Bronchial epithelial cell (primary cell): ENCODE measurements around the gene PIP4P1. TPM values are rescaled to one million over a fixed set of nuclear protein-coding genes. Genes with fewer than 3 reads are reported as not detected.
"Not testable (repeated sequence)": the region's sequence is repeated elsewhere in the genome, so short reads cannot be mapped to it uniquely, and the experiment has no call there.

Source experiments
- DNase-seq: peaks from one replicate; pipeline ENCODE4 v3.0.0-alpha.2; 2010; ENCODE audit warnings: low read depth
- FAIRE-seq: peaks from 2 replicates; lab custom pipeline; 2011; peaks lifted over from hg19 to GRCh38; lab: Jason Lieb, UNC
- H3K27me3 ChIP-seq: 2 replicates; pipeline ENCODE4 v1.5.1; 2011; ENCODE audit warnings: low read length; ENCODE audit not compliant: control insufficient read depth, insufficient read depth
- H3K36me3 ChIP-seq: 2 replicates; pipeline ENCODE4 v1.5.1; 2011; ENCODE audit warnings: low read length; ENCODE audit not compliant: control insufficient read depth, insufficient read depth
- H3K4me3 ChIP-seq: 2 replicates; pipeline ENCODE4 v1.5.1; 2011; ENCODE audit warnings: mild to moderate bottlenecking, low read depth, low read length, control low read depth
- total RNA-seq: library from RNA; depleted of rRNA; stranded (reverse); fragments of >200 nt; gene quantifications from 2 replicates; pipeline ENCODE4 v1.2.1, GENCODE V29; 2014
- TF ChIP-seq, protein P1 (sequence below): IDR thresholded peaks from 2 replicates; pipeline ENCODE4 v1.5.1; 2011; ENCODE audit warnings: mild to moderate bottlenecking, moderate library complexity, low read length, control low read depth, inconsistent platforms; ENCODE audit not compliant: insufficient read depth, severe bottlenecking

The PIP4P1 gene
- total RNA-seq, 1 donor from 2014 or later: 24.7 TPM

- TF ChIP-seq, protein P1, sequence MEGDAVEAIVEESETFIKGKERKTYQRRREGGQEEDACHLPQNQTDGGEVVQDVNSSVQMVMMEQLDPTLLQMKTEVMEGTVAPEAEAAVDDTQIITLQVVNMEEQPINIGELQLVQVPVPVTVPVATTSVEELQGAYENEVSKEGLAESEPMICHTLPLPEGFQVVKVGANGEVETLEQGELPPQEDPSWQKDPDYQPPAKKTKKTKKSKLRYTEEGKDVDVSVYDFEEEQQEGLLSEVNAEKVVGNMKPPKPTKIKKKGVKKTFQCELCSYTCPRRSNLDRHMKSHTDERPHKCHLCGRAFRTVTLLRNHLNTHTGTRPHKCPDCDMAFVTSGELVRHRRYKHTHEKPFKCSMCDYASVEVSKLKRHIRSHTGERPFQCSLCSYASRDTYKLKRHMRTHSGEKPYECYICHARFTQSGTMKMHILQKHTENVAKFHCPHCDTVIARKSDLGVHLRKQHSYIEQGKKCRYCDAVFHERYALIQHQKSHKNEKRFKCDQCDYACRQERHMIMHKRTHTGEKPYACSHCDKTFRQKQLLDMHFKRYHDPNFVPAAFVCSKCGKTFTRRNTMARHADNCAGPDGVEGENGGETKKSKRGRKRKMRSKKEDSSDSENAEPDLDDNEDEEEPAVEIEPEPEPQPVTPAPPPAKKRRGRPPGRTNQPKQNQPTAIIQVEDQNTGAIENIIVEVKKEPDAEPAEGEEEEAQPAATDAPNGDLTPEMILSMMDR: no peak
- DNase-seq (no peak), FAIRE-seq (no peak)
These were observed 14.3 kb downstream of the PIP4P1 start for GRCh38 chr14:20446889-20447288.

GRCh38 chr14:20443650-20444049 is 17.6 kb downstream of the PIP4P1 start:
- H3K4me3 ChIP-seq, H3K27me3 ChIP-seq, FAIRE-seq, DNase-seq, H3K36me3 ChIP-seq: not testable (repeated sequence)

More at GRCh38 chr14:20446889-20447288, 14.3 kb downstream of the PIP4P1 start:
- Histone ChIP-seq H3K27me3 (no peaks in the 10 kb centered on the region), H3K36me3 (peaks cover 9% of the 10 kb centered on the region), H3K4me3 (no peak overlapping the region)

DNA sequence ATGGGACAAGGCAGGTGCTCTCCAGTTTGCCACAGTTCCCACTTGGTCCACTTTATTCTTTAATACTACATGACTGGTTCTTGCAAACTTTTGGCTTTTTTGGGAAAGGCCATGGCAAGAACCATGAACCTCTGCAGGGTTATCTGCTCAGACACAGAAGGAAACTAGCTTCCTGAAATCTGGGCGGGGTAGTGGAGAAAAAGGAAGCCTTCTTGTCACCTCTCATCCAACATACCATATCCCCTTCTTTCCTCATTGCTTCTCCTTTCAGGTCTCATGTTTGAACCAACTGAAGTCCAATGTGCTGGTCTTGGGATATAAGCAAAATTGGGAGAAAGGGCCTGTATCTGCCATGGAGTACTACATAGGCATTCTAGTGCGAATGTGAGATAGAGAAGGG is 19.8 kb downstream of the PIP4P1 start:
- TF ChIP-seq, protein P1: no peak
- DNase-seq (no peak), FAIRE-seq (no peak)
- Histone ChIP-seq H3K27me3 (no peaks in the 10 kb centered on the region), H3K36me3 (peaks cover 2% of the 10 kb centered on the region), H3K4me3 (no peak overlapping the region)

DNA sequence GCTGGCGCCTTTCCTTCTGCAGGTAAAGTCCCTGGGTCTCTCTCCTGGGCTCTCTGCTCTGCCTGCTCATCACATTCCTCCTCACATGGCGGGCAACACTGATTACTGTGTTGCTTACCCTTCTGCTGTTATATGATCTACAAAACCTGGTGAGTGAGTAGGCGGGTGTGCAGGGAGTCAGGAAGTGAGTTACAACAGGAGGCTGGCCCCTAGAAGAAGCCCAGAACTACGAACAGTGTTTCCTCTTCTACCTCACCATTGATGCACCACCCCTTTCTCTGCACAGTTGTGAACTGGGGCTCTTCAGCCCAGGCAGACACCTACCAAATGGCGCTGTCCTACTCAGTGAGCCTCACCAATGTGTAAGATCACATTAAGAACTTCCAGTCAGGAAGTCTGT is 20.4 kb downstream of the PIP4P1 start:
- peak; percentile 27 for DNase-seq
- Histone ChIP-seq H3K27me3 (no peaks in the 10 kb centered on the region), H3K36me3 (no peaks in the 10 kb centered on the region), H3K4me3 (no peak overlapping the region)
- TF ChIP-seq, protein P1: peak; percentile 38
- no peak for FAIRE-seq

- DNase-seq (no peak), FAIRE-seq (no peak)
- no peaks in the 10 kb centered on the region for H3K36me3 ChIP-seq
- H3K4me3 ChIP-seq: no peak overlapping the region
- TF ChIP-seq, protein P1: no peak
- H3K27me3 ChIP-seq: peaks cover 2% of the 10 kb centered on the region
These were observed 20.8 kb downstream of the PIP4P1 start for GRCh38 chr14:20440465-20440864.

GRCh38 chr14:20438664-20439063 is 22.6 kb downstream of the PIP4P1 start:
- TF ChIP-seq, protein P1: no peak
- FAIRE-seq (no peak), DNase-seq (no peak)
- Histone ChIP-seq H3K27me3 (peaks cover 2% of the 10 kb centered on the region), H3K36me3 (no peaks in the 10 kb centered on the region), H3K4me3 (no peak overlapping the region)
